SH-SY5Y (cell line): ENCODE measurements around the gene MCU.

Source experiments
- GATA2 ChIP-seq: IDR thresholded peaks from 2 replicates; pipeline ENCODE4 v1.6.1; 2011; ENCODE audit warnings: mild to moderate bottlenecking, low read depth, low read length
- GATA3 ChIP-seq: IDR thresholded peaks from 2 replicates; pipeline ENCODE4 v1.6.1; 2011; ENCODE audit warnings: low read depth, mild to moderate bottlenecking, low read length, moderate library complexity

GRCh38 chr10:72704117-72704516, 12.2 kb downstream of the MCU start:
- TF ChIP-seq GATA2: no peak
- no peak for TF ChIP-seq GATA3
